Measurements from ENCODE around the gene WDR86. TPM values are rescaled to one million over a fixed set of nuclear protein-coding genes. Genes with fewer than 3 reads are reported as not detected.

WDR86 gene
- total RNA-seq, 1 experiment from 2014 or later = not detected

DNA sequence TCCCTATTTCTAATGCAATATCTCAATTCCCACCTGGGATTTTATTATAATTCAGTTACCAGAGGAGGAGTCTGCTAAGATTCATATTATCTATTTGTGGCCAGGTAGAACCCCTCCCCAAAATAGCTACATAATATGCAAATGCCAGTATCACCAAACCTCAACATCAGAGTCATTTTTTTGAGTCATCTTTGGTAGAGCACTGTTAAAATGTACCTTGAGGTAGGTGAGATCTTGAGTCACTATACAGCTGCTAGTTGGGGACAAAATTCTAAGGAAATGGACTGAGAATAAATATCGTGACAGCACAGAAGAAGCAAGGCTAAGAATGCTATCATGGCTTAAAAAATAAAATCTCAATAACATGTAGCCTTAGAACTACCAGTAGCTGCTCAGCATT, 34.8 kb upstream of the WDR86 start:
- DNase-seq = no peak
- Mint-ChIP-seq H3K4me3 (ENCODE audit: low read depth, unreplicated experiment) (no peak overlapping the region), H3K4me1 (ENCODE audit: low read depth, unreplicated experiment) (no peaks in the 10 kb centered on the region), H3K36me3 (ENCODE audit: insufficient read depth, unreplicated experiment) (no peaks in the 10 kb centered on the region), H3K9me3 (ENCODE audit: low read depth, unreplicated experiment) (no peaks in the 10 kb centered on the region), H3K27me3 (ENCODE audit: unreplicated experiment) (peaks cover 49% of the 10 kb centered on the region), H3K27ac (ENCODE audit: unreplicated experiment) (no peak overlapping the region)
- BruUV-seq (replicated peaks) = no TSS peak
- CTCF ChIA-PET = no interaction called here
- TF ChIP-seq, protein P1, sequence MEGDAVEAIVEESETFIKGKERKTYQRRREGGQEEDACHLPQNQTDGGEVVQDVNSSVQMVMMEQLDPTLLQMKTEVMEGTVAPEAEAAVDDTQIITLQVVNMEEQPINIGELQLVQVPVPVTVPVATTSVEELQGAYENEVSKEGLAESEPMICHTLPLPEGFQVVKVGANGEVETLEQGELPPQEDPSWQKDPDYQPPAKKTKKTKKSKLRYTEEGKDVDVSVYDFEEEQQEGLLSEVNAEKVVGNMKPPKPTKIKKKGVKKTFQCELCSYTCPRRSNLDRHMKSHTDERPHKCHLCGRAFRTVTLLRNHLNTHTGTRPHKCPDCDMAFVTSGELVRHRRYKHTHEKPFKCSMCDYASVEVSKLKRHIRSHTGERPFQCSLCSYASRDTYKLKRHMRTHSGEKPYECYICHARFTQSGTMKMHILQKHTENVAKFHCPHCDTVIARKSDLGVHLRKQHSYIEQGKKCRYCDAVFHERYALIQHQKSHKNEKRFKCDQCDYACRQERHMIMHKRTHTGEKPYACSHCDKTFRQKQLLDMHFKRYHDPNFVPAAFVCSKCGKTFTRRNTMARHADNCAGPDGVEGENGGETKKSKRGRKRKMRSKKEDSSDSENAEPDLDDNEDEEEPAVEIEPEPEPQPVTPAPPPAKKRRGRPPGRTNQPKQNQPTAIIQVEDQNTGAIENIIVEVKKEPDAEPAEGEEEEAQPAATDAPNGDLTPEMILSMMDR (IDR thresholded peaks at IDR 0.05; ENCODE audit: unreplicated experiment) = no peak
- intact Hi-C loops (cut with micrococcal nuclease; ENCODE audit: unreplicated experiment) = loop anchor here (5.0 kb wide), 1 partner anchor 42 kb away; no protein-coding TSS in a partner anchor

DNA sequence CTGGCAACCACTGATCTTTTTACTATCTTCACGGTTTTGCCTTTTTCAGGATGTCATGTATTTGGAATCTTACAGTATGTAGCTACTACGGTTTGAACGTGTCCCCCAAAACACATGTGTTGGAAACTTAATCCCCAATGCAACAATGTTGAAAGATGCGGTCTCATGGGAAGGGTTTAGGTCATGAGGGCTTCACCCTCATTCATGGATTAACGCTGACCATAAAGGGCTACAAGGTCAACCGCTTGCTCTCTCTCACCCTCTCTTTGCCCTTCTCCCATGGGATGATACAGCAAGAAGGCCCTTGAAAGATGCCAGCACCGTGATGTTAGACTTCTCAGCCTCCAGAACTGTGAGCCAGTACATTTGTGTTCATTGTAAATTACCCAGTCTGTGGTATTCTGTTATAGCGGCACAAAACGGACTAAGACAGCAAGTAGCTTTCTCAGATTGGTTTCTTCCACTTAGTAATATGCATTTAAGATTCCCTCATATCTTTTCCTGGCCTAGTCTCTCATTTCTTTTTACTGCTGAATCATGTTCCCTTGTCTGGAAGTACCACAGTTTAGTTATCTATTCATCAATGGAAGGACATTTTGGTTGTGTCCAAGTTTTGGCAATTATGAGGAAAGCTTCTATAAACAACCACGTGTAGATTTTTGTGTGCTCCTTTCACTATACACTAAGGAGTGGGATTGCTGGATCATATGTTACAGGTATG, 33.1 kb upstream of the WDR86 start:
- Mint-ChIP-seq H3K4me1 (ENCODE audit: low read depth, unreplicated experiment) (no peaks in the 10 kb centered on the region), H3K27ac (ENCODE audit: unreplicated experiment) (no peak overlapping the region), H3K4me3 (ENCODE audit: low read depth, unreplicated experiment) (no peak overlapping the region), H3K27me3 (ENCODE audit: unreplicated experiment) (peaks cover 54% of the 10 kb centered on the region), H3K9me3 (ENCODE audit: low read depth, unreplicated experiment) (no peaks in the 10 kb centered on the region), H3K36me3 (ENCODE audit: insufficient read depth, unreplicated experiment) (no peaks in the 10 kb centered on the region)
- intact Hi-C loops (cut with micrococcal nuclease; ENCODE audit: unreplicated experiment) = no loop called here
- TF ChIP-seq, protein P1 (IDR thresholded peaks at IDR 0.05; ENCODE audit: unreplicated experiment) = no peak
- BruUV-seq (replicated peaks) = no TSS peak
- DNase-seq = no peak
- CTCF ChIA-PET = interaction anchor here (1.2 kb wide), 1 partner anchor 75 kb away, joined by 4 read pairs; no protein-coding TSS in a partner anchor

- intact Hi-C loops (cut with micrococcal nuclease; ENCODE audit: unreplicated experiment) = no loop called here
- Mint-ChIP-seq H3K27ac (ENCODE audit: unreplicated experiment) (no peak overlapping the region), H3K9me3 (ENCODE audit: low read depth, unreplicated experiment) (no peaks in the 10 kb centered on the region), H3K36me3 (ENCODE audit: insufficient read depth, unreplicated experiment) (no peaks in the 10 kb centered on the region), H3K4me3 (ENCODE audit: low read depth, unreplicated experiment) (no peak overlapping the region), H3K27me3 (ENCODE audit: unreplicated experiment) (peaks cover 58% of the 10 kb centered on the region), H3K4me1 (ENCODE audit: low read depth, unreplicated experiment) (no peaks in the 10 kb centered on the region)
- CTCF ChIA-PET = interaction anchor here (0.6 kb wide), 1 partner anchor 26 kb away, joined by 3 read pairs; no protein-coding TSS in a partner anchor
- DNase-seq = no peak
- BruUV-seq (replicated peaks) = no TSS peak
- TF ChIP-seq, protein P1 (IDR thresholded peaks at IDR 0.05; ENCODE audit: unreplicated experiment) = no peak
Measured at GRCh38 chr7:151440799-151441445, 31.1 kb upstream of the WDR86 start.

DNA sequence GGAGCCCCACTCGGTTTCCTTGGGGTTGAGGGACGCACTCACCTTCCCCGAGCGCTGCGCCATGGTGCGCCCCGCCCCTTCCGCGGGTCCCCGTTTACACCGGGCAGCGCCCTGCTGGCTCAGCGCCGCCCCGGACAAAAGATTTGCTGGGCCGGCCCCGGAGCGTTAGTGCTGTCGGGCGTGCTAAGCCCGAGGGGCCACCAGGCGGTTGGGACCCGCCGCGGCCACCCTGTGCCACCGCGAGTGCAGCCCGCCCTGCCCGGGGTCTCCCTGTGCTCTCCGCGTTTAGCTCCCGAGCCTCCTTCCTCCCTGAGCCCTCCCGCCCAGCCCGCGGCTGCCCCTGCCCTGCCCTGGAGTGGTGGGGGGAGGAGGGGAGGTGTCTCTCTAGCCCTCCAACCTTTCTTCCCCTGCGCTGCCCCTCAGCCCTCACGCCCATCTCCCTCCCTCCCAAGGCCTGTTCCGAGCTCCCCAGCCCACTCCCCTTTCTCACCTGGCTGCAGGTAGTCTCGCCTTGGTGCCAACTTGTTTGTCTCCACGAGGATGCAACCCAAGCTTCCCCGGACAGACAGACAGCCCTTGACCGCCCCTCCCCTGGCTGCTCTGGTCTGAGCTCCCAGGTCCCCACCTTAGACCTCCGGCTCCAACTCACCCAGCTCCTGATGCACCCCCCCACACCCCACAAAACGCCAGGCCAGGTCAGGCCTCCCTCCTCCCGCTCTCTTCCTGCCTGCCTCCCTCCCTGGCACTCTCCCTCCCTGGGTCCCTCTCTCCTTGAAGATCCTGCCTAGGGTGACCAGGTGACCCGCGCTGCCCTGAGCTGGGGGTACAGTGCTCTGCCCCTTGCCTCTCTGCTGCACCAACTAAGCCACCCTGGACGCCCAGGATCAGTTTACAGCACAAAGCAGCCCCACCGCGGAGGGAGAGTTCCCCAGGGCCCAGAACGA, 30.3 kb upstream of the WDR86 start, which contains the start of gene CRYGN:
CRYGN (minus strand) TSS at position 287 of the 944 bp plus-strand sequence; CDS start at position 63, 224 bp downstream.
- H3K27ac Mint-ChIP-seq (ENCODE audit: unreplicated experiment) = no peak within 1 kb of the TSS
- no peak for DNase-seq
- CTCF ChIA-PET = interaction anchor here (0.9 kb wide), 1 partner anchor 8 kb away, joined by 3 read pairs; no protein-coding TSS in a partner anchor

More for the DNA sequence above, 30.3 kb upstream of the WDR86 start, which contains the start of gene CRYGN:
- Mint-ChIP-seq H3K4me3 (ENCODE audit: low read depth, unreplicated experiment) (peak within 1 kb of the TSS; percentile 64), H3K4me1 (ENCODE audit: low read depth, unreplicated experiment) (no peaks in the 10 kb centered on the region), H3K9me3 (ENCODE audit: low read depth, unreplicated experiment) (no peaks in the 10 kb centered on the region), H3K27me3 (ENCODE audit: unreplicated experiment) (peaks cover 64% of the 10 kb centered on the region), H3K36me3 (ENCODE audit: insufficient read depth, unreplicated experiment) (no peaks in the 10 kb centered on the region)
- TF ChIP-seq, protein P1 (IDR thresholded peaks at IDR 0.05; ENCODE audit: unreplicated experiment) = no peak
- intact Hi-C loops (cut with micrococcal nuclease; ENCODE audit: unreplicated experiment) = no loop called here
- BruUV-seq (replicated peaks) = no TSS peak
